MCF 10A (cell line): Measurements from ENCODE around the gene LTBP2. TPM values are rescaled to one million over a fixed set of nuclear protein-coding genes. Genes with fewer than 3 reads are reported as not detected.
"Not testable (repeated sequence)": the region's sequence is repeated elsewhere in the genome, so short reads cannot be mapped to it uniquely, and the experiment has no call there.

Source experiments
- BruUV-seq: library from RNA; stranded (reverse); fragments of 400-500 nt; replicated peaks from 2 replicates; lab custom pipeline; 2021; lab: Mats Ljungman, UMichigan
- CTCF ChIA-PET: fragments of 300-600 bp; sonication (Branson Sonifier 250); formaldehyde crosslinking; extraction: SDS; loops from one replicate; lab custom pipeline; 2021; ENCODE audit warnings: antibody characterized with exemption, inconsistent platforms; lab: Yijun Ruan, JAX
- POLR2A ChIA-PET: fragments of 300-600, 350-650 bp; sonication (Branson Sonifier 250); formaldehyde crosslinking; extraction: SDS; loops from one replicate; lab custom pipeline; 2020; ENCODE audit warnings: antibody characterized with exemption, inconsistent platforms; lab: Yijun Ruan, JAX
- DNase-seq: peaks from one replicate; pipeline ENCODE4 v3.0.0-alpha.2; 2018; ENCODE audit not compliant: unreplicated experiment
- H3K27ac Mint-ChIP-seq: one replicate; pipeline ENCODE4 v1.8.0; 2022; ENCODE audit warnings: mild to moderate bottlenecking, low read depth, mixed read lengths; ENCODE audit not compliant: unreplicated experiment
- H3K27me3 Mint-ChIP-seq: one replicate; pipeline ENCODE4 v1.8.0; 2022; ENCODE audit warnings: mixed read lengths; ENCODE audit not compliant: insufficient read depth, unreplicated experiment
- H3K36me3 Mint-ChIP-seq: one replicate; pipeline ENCODE4 v1.8.0; 2022; ENCODE audit warnings: mild to moderate bottlenecking, moderate library complexity, mixed read lengths; ENCODE audit not compliant: insufficient read depth, unreplicated experiment
- H3K4me1 Mint-ChIP-seq: one replicate; pipeline ENCODE4 v1.8.0; 2022; ENCODE audit warnings: mixed read lengths; ENCODE audit not compliant: insufficient read depth, unreplicated experiment
- H3K4me3 Mint-ChIP-seq: one replicate; pipeline ENCODE4 v1.8.0; 2022; ENCODE audit warnings: mild to moderate bottlenecking, moderate library complexity, mixed read lengths; ENCODE audit not compliant: unreplicated experiment
- H3K9me3 Mint-ChIP-seq: one replicate; pipeline ENCODE4 v1.8.0; 2022; ENCODE audit warnings: mixed read lengths; ENCODE audit not compliant: unreplicated experiment
- intact Hi-C: fragments of 100-400 bp; cut with micrococcal nuclease; formaldehyde crosslinking; loops from 2 replicates; pipeline ENCODE4 v1.14.1; 2022
- total RNA-seq: library from RNA; stranded (reverse); gene quantifications from 2 replicates; pipeline ENCODE4 v1.2.3, GENCODE V29; 2022
- TF ChIP-seq, protein P1 (sequence below): fragments of 200-600 bp; IDR thresholded peaks from one replicate; pipeline ENCODE4 v1.8.0; 2022; ENCODE audit warnings: antibody characterized with exemption, mild to moderate bottlenecking; ENCODE audit not compliant: unreplicated experiment

The LTBP2 gene
- total RNA-seq, 1 experiment from 2014 or later, result 16.8 TPM

GRCh38 chr14:74538411-74539391 is 73.3 kb downstream of the LTBP2 start:
- Mint-ChIP-seq H3K4me1 (no peaks in the 10 kb centered on the region), H3K27me3 (no peaks in the 10 kb centered on the region), H3K36me3 (peaks cover 8% of the 10 kb centered on the region), H3K4me3 (no peak overlapping the region), H3K27ac (no peak overlapping the region), H3K9me3 (no peaks in the 10 kb centered on the region)
- BruUV-seq, result no TSS peak
- intact Hi-C loops, result no loop called here
- no peak for DNase-seq
- ChIA-PET POLR2A (interaction anchor here (0.6 kb wide), 1 partner anchor 206 kb away, joined by 4 read pairs; no protein-coding TSS in a partner anchor), CTCF (interaction anchor here (1.3 to 2.3 kb wide), 3 partner anchors 9 to 38 kb away, joined by 4 to 5 read pairs (median 4); no protein-coding TSS in a partner anchor)
- TF ChIP-seq, protein P1, sequence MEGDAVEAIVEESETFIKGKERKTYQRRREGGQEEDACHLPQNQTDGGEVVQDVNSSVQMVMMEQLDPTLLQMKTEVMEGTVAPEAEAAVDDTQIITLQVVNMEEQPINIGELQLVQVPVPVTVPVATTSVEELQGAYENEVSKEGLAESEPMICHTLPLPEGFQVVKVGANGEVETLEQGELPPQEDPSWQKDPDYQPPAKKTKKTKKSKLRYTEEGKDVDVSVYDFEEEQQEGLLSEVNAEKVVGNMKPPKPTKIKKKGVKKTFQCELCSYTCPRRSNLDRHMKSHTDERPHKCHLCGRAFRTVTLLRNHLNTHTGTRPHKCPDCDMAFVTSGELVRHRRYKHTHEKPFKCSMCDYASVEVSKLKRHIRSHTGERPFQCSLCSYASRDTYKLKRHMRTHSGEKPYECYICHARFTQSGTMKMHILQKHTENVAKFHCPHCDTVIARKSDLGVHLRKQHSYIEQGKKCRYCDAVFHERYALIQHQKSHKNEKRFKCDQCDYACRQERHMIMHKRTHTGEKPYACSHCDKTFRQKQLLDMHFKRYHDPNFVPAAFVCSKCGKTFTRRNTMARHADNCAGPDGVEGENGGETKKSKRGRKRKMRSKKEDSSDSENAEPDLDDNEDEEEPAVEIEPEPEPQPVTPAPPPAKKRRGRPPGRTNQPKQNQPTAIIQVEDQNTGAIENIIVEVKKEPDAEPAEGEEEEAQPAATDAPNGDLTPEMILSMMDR, result no peak

- intact Hi-C loops, H3K36me3 Mint-ChIP-seq, H3K4me1 Mint-ChIP-seq, CTCF ChIA-PET, H3K27ac Mint-ChIP-seq, H3K4me3 Mint-ChIP-seq, H3K9me3 Mint-ChIP-seq, BruUV-seq, DNase-seq, H3K27me3 Mint-ChIP-seq: not testable (repeated sequence)
- POLR2A ChIA-PET, result interaction anchor here (1.0 kb wide), 1 partner anchor 9 kb away, joined by 3 read pairs; no protein-coding TSS in a partner anchor
These were observed 75.7 kb downstream of the LTBP2 start for GRCh38 chr14:74536336-74536735.

GRCh38 chr14:74535756-74536325 is 76.2 kb downstream of the LTBP2 start:
- Mint-ChIP-seq H3K4me1 (peaks cover 12% of the 10 kb centered on the region), H3K27me3 (no peaks in the 10 kb centered on the region), H3K9me3 (no peaks in the 10 kb centered on the region), H3K4me3 (no peak overlapping the region), H3K36me3 (peaks cover 8% of the 10 kb centered on the region), H3K27ac (no peak overlapping the region)
- POLR2A ChIA-PET, result no interaction called here
- BruUV-seq, result no TSS peak
- DNase-seq, result no peak
- CTCF ChIA-PET, result interaction anchor here (0.8 kb wide), 1 partner anchor 37 kb away, joined by 4 read pairs; no protein-coding TSS in a partner anchor
- TF ChIP-seq, protein P1, result no peak
- intact Hi-C loops, result no loop called here

GRCh38 chr14:74533576-74533975 is 78.5 kb downstream of the LTBP2 start:
- H3K9me3 Mint-ChIP-seq, result no peaks in the 10 kb centered on the region
- peaks cover 8% of the 10 kb centered on the region for H3K36me3 Mint-ChIP-seq
- H3K27me3 Mint-ChIP-seq, result no peaks in the 10 kb centered on the region
- POLR2A ChIA-PET, result interaction anchor here (0.7 kb wide), 1 partner anchor 37 kb away, joined by 3 read pairs; no protein-coding TSS in a partner anchor
- H3K4me1 Mint-ChIP-seq, result peaks cover 12% of the 10 kb centered on the region
- intact Hi-C loops, result no loop called here
- H3K27ac Mint-ChIP-seq, result no peak overlapping the region
- DNase-seq, result no peak
- TF ChIP-seq, protein P1, result no peak
- BruUV-seq, result no TSS peak
- CTCF ChIA-PET, result interaction anchor here (0.6 to 1.3 kb wide), 3 partner anchors 30 to 213 kb away, joined by 3 to 4 read pairs (median 3); no protein-coding TSS in a partner anchor
- H3K4me3 Mint-ChIP-seq, result no peak overlapping the region
